ENCODE measurements around the gene TPRG1.

TPRG1 gene

GRCh38 chr3:189229196-189229828 is 57.5 kb downstream of the TPRG1 start:
- TF ChIP-seq, protein P1, sequence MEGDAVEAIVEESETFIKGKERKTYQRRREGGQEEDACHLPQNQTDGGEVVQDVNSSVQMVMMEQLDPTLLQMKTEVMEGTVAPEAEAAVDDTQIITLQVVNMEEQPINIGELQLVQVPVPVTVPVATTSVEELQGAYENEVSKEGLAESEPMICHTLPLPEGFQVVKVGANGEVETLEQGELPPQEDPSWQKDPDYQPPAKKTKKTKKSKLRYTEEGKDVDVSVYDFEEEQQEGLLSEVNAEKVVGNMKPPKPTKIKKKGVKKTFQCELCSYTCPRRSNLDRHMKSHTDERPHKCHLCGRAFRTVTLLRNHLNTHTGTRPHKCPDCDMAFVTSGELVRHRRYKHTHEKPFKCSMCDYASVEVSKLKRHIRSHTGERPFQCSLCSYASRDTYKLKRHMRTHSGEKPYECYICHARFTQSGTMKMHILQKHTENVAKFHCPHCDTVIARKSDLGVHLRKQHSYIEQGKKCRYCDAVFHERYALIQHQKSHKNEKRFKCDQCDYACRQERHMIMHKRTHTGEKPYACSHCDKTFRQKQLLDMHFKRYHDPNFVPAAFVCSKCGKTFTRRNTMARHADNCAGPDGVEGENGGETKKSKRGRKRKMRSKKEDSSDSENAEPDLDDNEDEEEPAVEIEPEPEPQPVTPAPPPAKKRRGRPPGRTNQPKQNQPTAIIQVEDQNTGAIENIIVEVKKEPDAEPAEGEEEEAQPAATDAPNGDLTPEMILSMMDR (IDR thresholded peaks at IDR 0.05; ENCODE audit: low read depth, low read length, missing control alignments): no peak
- H3K4me3 ChIP-seq (ENCODE audit: low read depth, low read length): no peak overlapping the region
- DNase-seq (ENCODE audit: low read depth): no peak
- in situ Hi-C loops (cut with HindIII; ENCODE audit: low sequenced_read_pairs): no loop called here

DNA sequence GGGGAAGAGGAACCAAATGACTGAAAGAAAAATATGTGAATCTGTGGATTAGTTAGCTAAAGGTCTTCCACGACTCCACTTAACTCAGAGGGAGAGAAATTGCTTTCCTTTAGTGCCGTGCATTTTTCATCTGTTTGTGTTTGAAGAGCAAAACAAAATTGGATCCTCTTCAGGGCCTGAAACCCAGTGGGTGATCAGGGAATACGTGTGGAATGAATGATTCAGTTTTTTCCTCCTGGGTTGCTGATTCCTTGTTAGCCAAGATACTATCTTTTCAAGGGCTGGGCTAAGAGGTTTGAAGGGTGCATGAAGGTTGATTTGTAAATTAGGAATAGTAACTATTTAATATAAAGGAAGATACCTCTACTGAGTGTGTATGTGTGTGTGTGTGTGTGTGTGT is 61.0 kb downstream of the TPRG1 start:
- TF ChIP-seq, protein P1 (IDR thresholded peaks at IDR 0.05; ENCODE audit: low read depth, low read length, missing control alignments): no peak
- H3K4me3 ChIP-seq (ENCODE audit: low read depth, low read length): no peak overlapping the region
- DNase-seq (ENCODE audit: low read depth): no peak
- in situ Hi-C loops (cut with HindIII; ENCODE audit: low sequenced_read_pairs): no loop called here

DNA sequence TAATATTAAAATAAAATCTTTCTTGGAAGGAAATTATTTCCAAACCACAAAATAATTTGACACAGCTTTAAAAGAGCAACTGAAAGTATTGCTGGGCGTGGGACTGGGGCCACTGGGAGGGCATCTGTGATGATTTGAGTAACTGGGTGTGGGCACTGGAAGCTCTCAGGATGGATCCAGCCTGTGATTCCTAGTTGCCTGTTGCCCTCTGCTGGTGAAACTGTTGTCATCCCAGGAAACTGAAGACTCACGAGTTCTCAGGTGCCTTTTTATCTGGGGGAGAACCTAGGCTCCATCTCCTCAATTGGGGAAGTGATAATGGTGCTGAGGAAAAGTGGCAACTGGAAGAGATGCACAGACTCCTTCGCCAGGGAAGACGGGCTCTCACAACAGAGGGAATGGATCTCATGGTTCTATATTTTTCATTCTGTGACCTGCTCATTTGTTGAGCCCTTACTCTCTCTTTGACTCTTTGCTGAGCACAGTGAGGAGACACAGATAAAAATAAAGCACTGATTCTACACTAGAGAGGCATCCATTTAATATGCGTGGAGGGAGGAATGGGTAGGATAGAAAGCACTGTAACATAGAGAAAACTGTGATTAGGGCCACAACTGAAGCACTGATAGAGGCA is 61.6 kb downstream of the TPRG1 start:
- in situ Hi-C loops (cut with HindIII; ENCODE audit: low sequenced_read_pairs): no loop called here

DNA sequence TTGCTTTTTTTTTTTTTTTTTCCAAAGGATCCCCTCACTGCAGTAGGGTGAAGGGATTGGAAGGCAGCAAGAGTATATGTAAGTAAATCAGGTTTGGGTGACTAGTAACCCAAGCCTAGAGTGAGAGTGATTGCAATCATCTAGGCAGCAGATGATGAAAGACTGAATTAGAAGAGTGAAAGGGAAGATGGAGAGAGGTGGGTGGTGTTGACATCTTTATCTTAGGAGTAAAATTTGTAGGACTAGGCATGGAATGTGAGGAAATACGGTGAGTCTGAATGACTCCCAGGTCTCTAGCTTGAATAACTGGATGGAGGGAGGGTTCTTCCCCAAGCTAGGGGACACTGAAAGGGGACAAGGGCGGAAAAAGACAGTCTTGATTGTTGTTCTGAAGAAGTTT is 63.4 kb downstream of the TPRG1 start:
- TF ChIP-seq, protein P1 (IDR thresholded peaks at IDR 0.05; ENCODE audit: low read depth, low read length, missing control alignments): no peak
- in situ Hi-C loops (cut with HindIII; ENCODE audit: low sequenced_read_pairs): no loop called here
- no peak for DNase-seq (ENCODE audit: low read depth)
- no peak overlapping the region for H3K4me3 ChIP-seq (ENCODE audit: low read depth, low read length)

More for the DNA sequence above, 61.6 kb downstream of the TPRG1 start:
- no peak overlapping the region for H3K4me3 ChIP-seq (ENCODE audit: low read depth, low read length)
- TF ChIP-seq, protein P1 (IDR thresholded peaks at IDR 0.05; ENCODE audit: low read depth, low read length, missing control alignments): peak; percentile 83
- DNase-seq (ENCODE audit: low read depth): peak; percentile 35

DNA sequence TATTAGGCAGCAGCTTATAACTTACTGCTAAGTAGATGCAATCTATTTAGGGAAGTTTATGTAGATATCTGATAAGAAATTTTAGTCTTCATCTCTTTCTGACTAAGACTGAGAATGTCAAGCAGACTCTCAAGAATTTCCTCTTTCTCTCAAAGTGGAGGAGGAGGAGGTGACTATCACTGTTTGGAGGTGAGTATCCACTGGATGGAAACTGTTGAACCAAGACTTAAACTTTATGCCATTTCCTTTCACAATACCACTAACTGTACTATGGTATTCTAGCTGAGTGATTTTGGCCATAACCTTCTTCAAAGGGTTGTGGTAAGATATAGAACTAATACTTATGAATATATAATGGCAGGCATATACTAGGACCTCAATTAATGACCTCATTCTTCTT is 64.6 kb downstream of the TPRG1 start:
- no peak for DNase-seq (ENCODE audit: low read depth)
- in situ Hi-C loops (cut with HindIII; ENCODE audit: low sequenced_read_pairs): no loop called here
- TF ChIP-seq, protein P1 (IDR thresholded peaks at IDR 0.05; ENCODE audit: low read depth, low read length, missing control alignments): no peak
- H3K4me3 ChIP-seq (ENCODE audit: low read depth, low read length): no peak overlapping the region

DNA sequence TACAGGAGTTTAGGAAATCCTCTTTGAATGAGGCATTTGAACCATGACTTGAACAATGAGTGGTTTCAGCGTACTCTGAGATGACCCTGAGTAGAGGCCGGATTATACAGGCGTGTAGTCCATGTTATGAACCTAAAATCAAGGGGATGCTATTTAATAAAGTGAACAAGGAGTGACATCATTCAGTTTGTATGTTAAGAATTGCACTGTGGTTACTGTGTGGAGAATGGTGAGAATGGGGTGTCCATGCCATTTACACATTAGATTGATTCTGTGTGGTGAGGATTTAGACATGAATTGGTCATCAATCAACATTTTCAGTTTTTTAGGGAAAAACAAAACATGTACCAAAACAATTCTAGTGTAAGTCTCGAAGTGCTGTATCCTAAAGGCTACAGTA is 65.8 kb downstream of the TPRG1 start:
- TF ChIP-seq, protein P1 (IDR thresholded peaks at IDR 0.05; ENCODE audit: low read depth, low read length, missing control alignments): no peak
- H3K4me3 ChIP-seq (ENCODE audit: low read depth, low read length): no peak overlapping the region
- no peak for DNase-seq (ENCODE audit: low read depth)
- in situ Hi-C loops (cut with HindIII; ENCODE audit: low sequenced_read_pairs): no loop called here
